Measurements from ENCODE around the gene TP53BP1. TPM values are rescaled to one million over a fixed set of nuclear protein-coding genes. Genes with fewer than 3 reads are reported as not detected.

The TP53BP1 gene
- total RNA-seq, 1 experiment from 2014 or later, result 52.6 TPM

- DNase-seq, result no peak
These were observed 16.8 kb upstream of the TP53BP1 start for GRCh38 chr15:43509660-43510199.

DNA sequence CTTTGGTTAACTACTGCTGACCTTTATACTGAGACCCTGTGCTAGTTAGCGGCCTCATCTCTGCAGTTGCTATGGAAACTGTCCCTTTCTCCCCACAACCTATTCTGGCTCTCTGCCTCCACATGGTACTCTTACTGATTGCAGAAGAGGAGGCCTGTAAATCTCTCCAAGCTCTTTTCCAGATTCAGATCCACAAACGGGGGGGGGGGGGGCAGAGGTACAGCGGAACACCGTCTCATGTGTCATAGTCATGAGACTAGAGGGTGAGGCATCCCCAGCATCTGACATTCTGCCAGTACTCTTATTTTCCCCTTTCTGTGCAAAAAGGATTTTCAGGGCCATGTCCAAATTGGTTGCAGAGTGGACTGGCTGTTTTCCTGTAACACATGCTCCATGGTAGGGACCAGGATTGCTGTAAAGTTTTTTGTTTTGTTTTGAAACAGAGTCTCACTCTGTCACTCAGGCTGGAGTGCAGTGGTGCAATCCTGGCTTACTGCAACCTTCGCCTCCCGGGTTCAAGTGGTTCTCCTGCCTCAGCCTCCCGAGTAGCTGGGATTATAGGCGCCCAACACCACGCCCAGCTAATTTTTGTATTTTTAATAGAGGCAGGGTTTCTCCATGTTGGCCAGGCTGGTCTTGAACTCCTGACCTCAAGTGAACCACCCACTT lies 16.2 kb upstream of the TP53BP1 start:
- no peaks in the 10 kb centered on the region for H3K36me3 ChIP-seq
- no peaks in the 10 kb centered on the region for H3K27me3 ChIP-seq
- no peaks in the 10 kb centered on the region for H3K9me3 ChIP-seq
- DNase-seq, result no peak
- H3K4me3 ChIP-seq, result no peak overlapping the region

More at GRCh38 chr15:43509660-43510199, 16.8 kb upstream of the TP53BP1 start:
- Histone ChIP-seq H3K27me3 (no peaks in the 10 kb centered on the region), H3K4me3 (peak overlapping the region; percentile 68), H3K36me3 (no peaks in the 10 kb centered on the region), H3K9me3 (no peaks in the 10 kb centered on the region)

GRCh38 chr15:43508421-43508820 lies 15.5 kb upstream of the TP53BP1 start:
- DNase-seq, result no peak

DNA sequence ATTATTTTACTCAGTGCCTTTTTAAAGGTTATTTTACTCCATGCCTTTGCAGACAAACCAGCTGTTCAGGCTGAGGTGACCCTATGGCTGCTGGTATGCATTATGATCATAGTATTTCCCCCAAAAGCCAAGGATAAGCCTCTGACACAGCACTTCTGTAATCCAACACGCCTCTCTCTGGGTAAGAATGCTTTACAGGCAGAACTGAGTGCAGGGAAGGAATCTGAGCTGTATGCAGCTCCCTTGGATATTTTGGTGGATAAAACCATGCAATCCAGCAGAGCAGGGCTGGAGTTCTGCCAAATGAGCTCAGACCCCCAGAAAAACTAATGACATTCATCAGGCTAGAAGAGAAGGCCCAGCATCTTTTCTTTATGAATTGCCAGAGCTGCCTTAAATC lies 12.8 kb upstream of the TP53BP1 start:
- Histone ChIP-seq H3K27me3 (no peaks in the 10 kb centered on the region), H3K36me3 (no peaks in the 10 kb centered on the region), H3K9me3 (no peaks in the 10 kb centered on the region), H3K4me3 (no peak overlapping the region)
- DNase-seq, result no peak

More at GRCh38 chr15:43508421-43508820, 15.5 kb upstream of the TP53BP1 start:
- H3K27me3 ChIP-seq, result no peaks in the 10 kb centered on the region
- no peaks in the 10 kb centered on the region for H3K9me3 ChIP-seq
- no peaks in the 10 kb centered on the region for H3K36me3 ChIP-seq
- H3K4me3 ChIP-seq, result no peak overlapping the region

DNA sequence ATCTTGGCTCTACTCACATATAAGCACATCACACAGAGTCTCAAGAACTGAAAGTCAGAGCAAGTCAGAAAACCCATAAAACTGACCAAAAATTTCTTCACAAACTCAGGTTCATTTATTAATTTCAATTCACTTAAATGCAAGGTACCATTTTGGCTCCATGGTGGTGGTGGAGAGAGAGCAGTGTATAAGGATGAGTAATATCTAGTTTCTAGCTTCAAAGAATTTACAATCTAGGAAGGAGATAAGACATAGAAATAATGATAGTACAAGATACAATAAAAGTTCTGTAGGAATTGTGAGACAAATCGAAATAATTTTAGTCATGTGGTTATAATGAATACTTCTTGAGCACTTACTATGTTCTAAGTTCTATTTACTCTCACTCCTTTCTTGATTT lies 6.7 kb upstream of the TP53BP1 start:
- no peak for DNase-seq
- H3K9me3 ChIP-seq, result no peaks in the 10 kb centered on the region
- no peaks in the 10 kb centered on the region for H3K27me3 ChIP-seq
- H3K36me3 ChIP-seq, result no peaks in the 10 kb centered on the region
- H3K4me3 ChIP-seq, result no peak overlapping the region

DNA sequence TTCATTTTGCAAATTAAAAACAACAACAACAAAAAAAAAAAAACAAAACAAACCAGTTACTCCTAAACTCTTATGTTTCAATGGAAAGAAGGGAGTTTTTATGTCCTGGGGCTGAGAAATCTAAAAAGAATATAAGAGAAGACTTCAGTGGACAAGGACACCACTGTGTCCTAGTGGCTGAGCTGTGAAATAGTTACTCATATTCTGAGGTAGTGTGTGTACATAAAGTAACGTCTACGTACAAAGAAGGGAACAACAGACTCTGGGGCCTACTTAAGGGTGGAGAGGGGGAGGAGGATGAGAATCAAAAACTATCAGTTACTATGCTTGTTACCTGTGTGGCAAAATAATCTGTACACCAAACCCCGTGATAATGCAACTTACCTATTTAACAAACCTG lies 6.0 kb upstream of the TP53BP1 start:
- no peaks in the 10 kb centered on the region for H3K36me3 ChIP-seq
- H3K9me3 ChIP-seq, result no peaks in the 10 kb centered on the region
- no peak for DNase-seq
- no peak overlapping the region for H3K4me3 ChIP-seq
- H3K27me3 ChIP-seq, result no peaks in the 10 kb centered on the region

DNA sequence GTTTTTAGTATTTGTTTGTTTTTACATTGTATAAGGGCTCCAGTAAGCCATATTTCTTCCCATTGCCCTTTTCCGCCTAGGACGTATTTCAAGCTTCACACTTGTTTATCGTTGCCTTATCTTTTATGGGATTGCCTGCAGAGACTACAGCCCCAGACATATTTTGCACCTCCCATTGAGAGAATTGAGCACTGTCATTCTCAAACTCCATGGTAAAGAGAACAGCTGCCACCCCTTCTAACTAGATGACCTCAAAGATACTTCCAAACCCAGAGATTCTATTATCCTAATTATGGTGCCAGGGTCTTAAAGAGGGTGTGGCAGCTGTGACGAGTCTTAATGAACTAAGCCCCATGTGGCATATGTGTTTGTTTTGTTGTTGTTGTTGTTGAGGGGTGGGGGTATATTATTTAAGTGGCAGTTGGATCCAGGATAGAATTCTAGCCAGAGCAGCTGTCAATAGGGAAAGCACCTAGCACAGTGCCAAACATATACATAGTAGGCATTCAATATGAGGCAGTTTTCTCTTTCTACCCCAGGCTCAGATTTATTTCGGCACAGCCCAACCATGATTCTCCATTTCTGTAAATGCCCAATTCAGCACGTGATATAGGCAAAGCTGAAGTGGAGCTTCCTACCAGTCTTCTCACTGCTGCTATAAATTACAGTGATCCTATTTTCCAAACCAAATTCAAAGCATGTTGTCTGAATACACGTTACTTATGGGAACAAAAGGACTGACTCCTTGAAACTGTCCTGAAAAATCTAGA lies 932 bp upstream of the TP53BP1 start:
- no peak for DNase-seq
- Histone ChIP-seq H3K9me3 (no peaks in the 10 kb centered on the region), H3K4me3 (peak overlapping the region; percentile 72), H3K27me3 (no peaks in the 10 kb centered on the region), H3K36me3 (peaks cover 18% of the 10 kb centered on the region)

- Histone ChIP-seq H3K36me3 (peaks cover 26% of the 10 kb centered on the region), H3K27me3 (no peaks in the 10 kb centered on the region), H3K9me3 (no peaks in the 10 kb centered on the region), H3K4me3 (peak overlapping the region; percentile 72)
- no peak for DNase-seq
These were observed 690 bp downstream of the TP53BP1 start for GRCh38 chr15:43492266-43492665.

DNA sequence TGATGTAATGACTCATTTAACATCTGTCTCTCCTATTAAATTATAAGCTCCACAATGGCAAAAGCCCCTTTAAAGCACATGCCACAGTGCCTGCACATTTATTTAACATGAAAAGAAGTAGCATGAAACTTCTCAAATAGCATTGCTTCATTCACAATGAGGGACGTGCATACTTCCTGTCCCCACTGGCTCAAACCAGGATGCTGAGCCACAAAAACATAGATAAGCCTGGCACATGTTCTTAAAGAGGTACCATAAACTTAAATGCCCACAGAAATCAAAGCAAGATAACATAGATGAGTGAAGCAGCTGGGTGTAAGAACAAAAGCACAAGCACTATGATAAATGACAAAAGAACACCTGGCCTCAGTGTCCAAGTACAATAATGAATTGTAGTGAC lies 3.8 kb downstream of the TP53BP1 start:
- H3K27me3 ChIP-seq, result no peaks in the 10 kb centered on the region
- no peak overlapping the region for H3K4me3 ChIP-seq
- DNase-seq, result no peak
- H3K9me3 ChIP-seq, result no peaks in the 10 kb centered on the region
- H3K36me3 ChIP-seq, result peaks cover 43% of the 10 kb centered on the region

DNA sequence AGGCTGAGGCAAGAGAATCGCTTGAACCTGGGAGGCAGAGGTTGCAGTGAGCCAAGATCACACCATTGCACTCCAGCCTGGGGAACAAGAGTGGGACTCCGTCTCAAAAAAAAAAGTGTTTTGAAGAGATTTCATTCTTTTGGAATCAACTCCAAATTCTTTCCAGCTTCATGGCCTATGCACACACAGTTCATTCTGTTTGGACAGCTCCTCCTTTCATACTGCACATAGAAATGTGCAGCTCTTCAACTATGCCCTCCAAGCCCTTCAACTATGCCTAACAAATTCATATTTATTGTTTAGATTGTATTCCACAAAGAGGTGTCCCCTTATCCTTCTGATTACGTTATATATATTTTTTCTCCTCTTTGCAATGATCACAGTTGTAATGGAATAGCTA lies 4.2 kb downstream of the TP53BP1 start:
- H3K27me3 ChIP-seq, result no peaks in the 10 kb centered on the region
- no peaks in the 10 kb centered on the region for H3K9me3 ChIP-seq
- peaks cover 47% of the 10 kb centered on the region for H3K36me3 ChIP-seq
- no peak overlapping the region for H3K4me3 ChIP-seq
- DNase-seq, result no peak

- Histone ChIP-seq H3K9me3 (no peaks in the 10 kb centered on the region), H3K27me3 (no peaks in the 10 kb centered on the region), H3K4me3 (no peak overlapping the region), H3K36me3 (peaks cover 56% of the 10 kb centered on the region)
- peak; percentile 60 for DNase-seq
These were observed 5.6 kb downstream of the TP53BP1 start for GRCh38 chr15:43487271-43487895.

DNA sequence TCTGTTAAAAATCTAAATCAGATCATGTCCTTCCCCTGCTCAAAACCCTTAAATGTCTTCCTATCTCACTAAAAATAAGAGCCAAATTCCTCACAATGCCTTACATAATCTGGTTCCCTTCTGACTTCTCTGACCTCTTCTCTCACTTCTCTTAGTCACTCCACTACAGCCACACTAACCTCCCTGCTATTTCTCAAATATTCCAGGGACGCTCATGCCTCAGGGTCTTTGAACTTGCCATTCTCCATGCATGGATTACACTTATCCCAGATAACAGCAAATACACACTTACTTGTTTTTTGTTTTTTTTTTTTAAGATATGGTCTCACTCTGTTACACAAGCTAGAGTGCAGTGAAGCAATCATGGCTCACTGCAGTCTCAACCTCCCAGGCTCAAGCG lies 8.5 kb downstream of the TP53BP1 start:
- H3K36me3 ChIP-seq, result peaks cover 54% of the 10 kb centered on the region
- no peaks in the 10 kb centered on the region for H3K27me3 ChIP-seq
- no peaks in the 10 kb centered on the region for H3K9me3 ChIP-seq
- no peak for DNase-seq
- no peak overlapping the region for H3K4me3 ChIP-seq

- H3K4me3 ChIP-seq, result no peak overlapping the region
- peaks cover 63% of the 10 kb centered on the region for H3K36me3 ChIP-seq
- H3K27me3 ChIP-seq, result no peaks in the 10 kb centered on the region
- no peak for DNase-seq
- H3K9me3 ChIP-seq, result no peaks in the 10 kb centered on the region
These were observed 9.4 kb downstream of the TP53BP1 start for GRCh38 chr15:43483297-43484128.

- no peak for DNase-seq
- Histone ChIP-seq H3K36me3 (peaks cover 79% of the 10 kb centered on the region), H3K27me3 (no peaks in the 10 kb centered on the region), H3K4me3 (no peak overlapping the region), H3K9me3 (no peaks in the 10 kb centered on the region)
These were observed 19.1 kb downstream of the TP53BP1 start for GRCh38 chr15:43473885-43474284.

DNA sequence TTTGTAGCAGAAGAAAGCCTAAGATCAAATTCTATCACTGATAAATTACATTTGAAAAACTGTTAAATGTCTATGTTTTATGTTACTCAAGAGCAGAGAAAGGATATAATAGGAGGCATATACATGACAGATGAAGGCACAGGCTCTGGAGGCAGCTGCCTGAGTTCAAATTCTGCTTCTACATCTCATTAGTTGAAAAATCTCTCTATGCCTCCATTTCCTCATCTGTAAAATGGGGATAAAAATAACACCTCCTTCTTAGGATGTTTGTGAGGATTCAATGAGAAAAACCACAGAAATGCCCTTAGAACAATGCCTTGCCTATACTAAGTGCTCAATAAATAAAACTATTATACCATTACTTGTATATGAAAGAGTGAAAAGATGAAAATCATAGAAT lies 21.0 kb downstream of the TP53BP1 start:
- Histone ChIP-seq H3K4me3 (no peak overlapping the region), H3K36me3 (peaks cover 72% of the 10 kb centered on the region), H3K27me3 (no peaks in the 10 kb centered on the region), H3K9me3 (no peaks in the 10 kb centered on the region)
- no peak for DNase-seq

DNA sequence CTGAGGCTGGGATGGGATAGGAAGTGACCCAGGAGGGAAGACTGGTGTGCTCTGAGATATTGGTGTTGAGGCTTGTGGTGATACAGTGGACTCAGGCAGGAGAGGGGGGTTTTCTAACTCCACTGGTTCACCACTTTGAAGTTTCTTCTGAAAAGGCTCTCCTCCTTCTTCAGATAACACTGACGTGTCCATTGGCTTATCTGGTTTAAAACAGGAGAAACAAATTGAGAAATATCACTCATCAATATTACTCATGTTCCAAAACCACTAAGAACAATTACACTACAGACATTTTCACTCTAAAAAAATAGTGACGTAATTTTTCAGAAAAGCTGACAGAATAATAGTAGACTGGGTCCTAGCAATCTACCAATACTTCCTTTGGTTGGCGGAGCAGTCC lies 23.1 kb downstream of the TP53BP1 start:
- Histone ChIP-seq H3K27me3 (no peaks in the 10 kb centered on the region), H3K4me3 (no peak overlapping the region), H3K36me3 (peaks cover 63% of the 10 kb centered on the region), H3K9me3 (no peaks in the 10 kb centered on the region)
- DNase-seq, result no peak

- Histone ChIP-seq H3K27me3 (no peaks in the 10 kb centered on the region), H3K36me3 (peaks cover 46% of the 10 kb centered on the region), H3K9me3 (no peaks in the 10 kb centered on the region), H3K4me3 (no peak overlapping the region)
- no peak for DNase-seq
These were observed 27.9 kb downstream of the TP53BP1 start for GRCh38 chr15:43465100-43465499.

All from MG63 (cell line).